NCI-H748 (cell line): Measurements from ENCODE around the gene AURKAIP1.

ENCODE experiments used
- DNase-seq: peaks from one replicate; lab custom pipeline; 2025; ENCODE audit not compliant: unreplicated experiment; lab: John Stamatoyannopoulos, UW

AURKAIP1 gene

GRCh38 chr1:1335283-1335682 lies 39.7 kb downstream of the AURKAIP1 start:
- DNase-seq: no peak

DNA sequence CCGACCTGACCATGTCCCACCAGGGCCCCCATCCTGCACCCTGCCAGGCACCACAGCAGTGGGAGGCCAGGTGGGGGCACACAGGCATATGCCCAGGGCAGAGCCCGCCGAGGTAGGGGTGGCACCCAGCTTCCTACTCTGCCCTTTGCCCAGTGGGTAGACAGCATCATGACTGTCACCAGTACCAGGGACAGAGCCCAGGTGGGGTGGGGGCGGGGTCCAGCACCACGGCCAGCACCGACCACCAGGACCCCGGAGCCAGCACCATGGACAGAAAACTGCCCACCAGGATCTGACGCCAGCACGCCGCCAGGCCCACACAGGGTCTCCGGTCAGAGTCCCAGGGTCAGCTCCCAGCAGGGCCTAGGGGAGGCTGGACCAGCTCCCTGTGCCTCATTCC lies 40.2 kb downstream of the AURKAIP1 start:
- no peak for DNase-seq

DNA sequence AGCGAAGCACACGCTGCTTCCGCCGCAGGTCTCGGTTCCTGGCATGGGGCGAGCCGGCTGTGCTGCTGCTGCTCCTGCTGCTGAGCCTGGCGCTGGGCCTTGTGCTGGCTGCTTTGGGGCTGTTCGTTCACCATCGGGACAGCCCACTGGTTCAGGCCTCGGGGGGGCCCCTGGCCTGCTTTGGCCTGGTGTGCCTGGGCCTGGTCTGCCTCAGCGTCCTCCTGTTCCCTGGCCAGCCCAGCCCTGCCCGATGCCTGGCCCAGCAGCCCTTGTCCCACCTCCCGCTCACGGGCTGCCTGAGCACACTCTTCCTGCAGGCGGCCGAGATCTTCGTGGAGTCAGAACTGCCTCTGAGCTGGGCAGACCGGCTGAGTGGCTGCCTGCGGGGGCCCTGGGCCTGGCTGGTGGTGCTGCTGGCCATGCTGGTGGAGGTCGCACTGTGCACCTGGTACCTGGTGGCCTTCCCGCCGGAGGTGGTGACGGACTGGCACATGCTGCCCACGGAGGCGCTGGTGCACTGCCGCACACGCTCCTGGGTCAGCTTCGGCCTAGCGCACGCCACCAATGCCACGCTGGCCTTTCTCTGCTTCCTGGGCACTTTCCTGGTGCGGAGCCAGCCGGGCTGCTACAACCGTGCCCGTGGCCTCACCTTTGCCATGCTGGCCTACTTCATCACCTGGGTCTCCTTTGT lies 41.3 kb downstream of the AURKAIP1 start:
- no peak for DNase-seq

DNA sequence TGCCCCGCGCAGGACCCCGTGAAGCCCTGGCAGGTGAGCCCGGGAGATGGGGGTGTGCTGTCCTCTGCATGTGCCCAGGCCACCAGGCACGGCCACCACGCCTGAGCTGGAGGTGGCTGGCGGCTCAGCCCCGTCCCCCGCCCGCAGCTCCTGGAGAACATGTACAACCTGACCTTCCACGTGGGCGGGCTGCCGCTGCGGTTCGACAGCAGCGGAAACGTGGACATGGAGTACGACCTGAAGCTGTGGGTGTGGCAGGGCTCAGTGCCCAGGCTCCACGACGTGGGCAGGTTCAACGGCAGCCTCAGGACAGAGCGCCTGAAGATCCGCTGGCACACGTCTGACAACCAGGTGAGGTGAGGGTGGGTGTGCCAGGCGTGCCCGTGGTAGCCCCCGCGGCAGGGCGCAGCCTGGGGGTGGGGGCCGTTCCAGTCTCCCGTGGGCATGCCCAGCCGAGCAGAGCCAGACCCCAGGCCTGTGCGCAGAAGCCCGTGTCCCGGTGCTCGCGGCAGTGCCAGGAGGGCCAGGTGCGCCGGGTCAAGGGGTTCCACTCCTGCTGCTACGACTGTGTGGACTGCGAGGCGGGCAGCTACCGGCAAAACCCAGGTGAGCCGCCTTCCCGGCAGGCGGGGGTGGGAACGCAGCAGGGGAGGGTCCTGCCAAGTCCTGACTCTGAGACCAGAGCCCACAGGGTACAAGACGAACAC lies 42.1 kb downstream of the AURKAIP1 start:
- peak; percentile 8 for DNase-seq

GRCh38 chr1:1332031-1332755 lies 42.8 kb downstream of the AURKAIP1 start:
- no peak for DNase-seq

DNA sequence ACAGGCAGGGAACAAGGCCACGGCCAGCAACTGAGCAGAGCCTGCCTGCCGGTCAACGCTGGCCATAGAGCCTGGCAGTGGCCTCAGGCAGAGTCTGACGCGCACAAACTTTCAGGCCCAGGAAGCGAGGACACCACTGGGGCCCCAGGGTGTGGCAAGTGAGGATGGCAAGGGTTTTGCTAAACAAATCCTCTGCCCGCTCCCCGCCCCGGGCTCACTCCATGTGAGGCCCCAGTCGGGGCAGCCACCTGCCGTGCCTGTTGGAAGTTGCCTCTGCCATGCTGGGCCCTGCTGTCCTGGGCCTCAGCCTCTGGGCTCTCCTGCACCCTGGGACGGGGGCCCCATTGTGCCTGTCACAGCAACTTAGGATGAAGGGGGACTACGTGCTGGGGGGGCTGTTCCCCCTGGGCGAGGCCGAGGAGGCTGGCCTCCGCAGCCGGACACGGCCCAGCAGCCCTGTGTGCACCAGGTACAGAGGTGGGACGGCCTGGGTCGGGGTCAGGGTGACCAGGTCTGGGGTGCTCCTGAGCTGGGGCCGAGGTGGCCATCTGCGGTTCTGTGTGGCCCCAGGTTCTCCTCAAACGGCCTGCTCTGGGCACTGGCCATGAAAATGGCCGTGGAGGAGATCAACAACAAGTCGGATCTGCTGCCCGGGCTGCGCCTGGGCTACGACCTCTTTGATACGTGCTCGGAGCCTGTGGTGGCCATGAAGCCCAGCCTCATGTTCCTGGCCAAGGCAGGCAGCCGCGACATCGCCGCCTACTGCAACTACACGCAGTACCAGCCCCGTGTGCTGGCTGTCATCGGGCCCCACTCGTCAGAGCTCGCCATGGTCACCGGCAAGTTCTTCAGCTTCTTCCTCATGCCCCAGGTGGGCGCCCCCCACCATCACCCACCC lies 43.7 kb downstream of the AURKAIP1 start, which contains the start of gene TAS1R3:
TAS1R3 (plus strand) TSS at position 213 of the 898 bp plus-strand sequence; CDS start at position 279, 66 bp downstream.
- peak; percentile 23 for DNase-seq

DNA sequence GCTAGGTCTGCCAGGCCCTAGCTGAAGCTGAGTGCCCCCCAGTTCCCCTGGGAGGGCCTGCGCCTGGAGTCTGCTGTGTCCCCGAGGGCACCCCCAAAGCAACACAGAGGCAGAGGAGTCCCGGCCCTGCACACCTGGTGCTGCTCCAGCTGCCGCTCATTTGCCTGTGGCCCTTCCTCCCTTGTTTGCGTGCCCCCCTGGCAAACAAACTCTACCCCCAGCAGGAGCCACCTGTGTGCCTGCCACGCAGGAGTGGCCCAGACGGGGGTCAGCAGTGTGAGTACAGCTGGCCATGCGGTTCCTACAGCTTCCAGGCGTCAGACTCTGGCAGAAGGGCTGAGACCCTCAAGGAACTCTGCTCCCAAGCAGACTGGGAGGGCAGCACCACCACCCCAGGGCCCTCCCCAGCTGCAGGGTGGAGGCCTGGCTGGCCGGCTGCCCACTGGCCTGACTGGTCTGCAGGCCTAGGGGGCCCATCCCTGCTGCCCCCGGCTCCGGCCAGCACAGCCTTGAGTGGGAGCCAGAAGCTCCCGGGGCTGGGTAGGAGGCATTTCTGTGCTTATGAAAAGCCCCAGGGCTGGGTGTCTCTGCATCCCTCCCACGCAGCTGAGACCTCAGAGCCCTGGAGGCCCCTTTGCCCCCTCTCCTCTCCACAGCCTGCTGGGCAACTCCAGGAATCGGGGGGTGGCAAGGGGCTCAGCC lies 44.5 kb downstream of the AURKAIP1 start:
- DNase-seq: no peak

DNA sequence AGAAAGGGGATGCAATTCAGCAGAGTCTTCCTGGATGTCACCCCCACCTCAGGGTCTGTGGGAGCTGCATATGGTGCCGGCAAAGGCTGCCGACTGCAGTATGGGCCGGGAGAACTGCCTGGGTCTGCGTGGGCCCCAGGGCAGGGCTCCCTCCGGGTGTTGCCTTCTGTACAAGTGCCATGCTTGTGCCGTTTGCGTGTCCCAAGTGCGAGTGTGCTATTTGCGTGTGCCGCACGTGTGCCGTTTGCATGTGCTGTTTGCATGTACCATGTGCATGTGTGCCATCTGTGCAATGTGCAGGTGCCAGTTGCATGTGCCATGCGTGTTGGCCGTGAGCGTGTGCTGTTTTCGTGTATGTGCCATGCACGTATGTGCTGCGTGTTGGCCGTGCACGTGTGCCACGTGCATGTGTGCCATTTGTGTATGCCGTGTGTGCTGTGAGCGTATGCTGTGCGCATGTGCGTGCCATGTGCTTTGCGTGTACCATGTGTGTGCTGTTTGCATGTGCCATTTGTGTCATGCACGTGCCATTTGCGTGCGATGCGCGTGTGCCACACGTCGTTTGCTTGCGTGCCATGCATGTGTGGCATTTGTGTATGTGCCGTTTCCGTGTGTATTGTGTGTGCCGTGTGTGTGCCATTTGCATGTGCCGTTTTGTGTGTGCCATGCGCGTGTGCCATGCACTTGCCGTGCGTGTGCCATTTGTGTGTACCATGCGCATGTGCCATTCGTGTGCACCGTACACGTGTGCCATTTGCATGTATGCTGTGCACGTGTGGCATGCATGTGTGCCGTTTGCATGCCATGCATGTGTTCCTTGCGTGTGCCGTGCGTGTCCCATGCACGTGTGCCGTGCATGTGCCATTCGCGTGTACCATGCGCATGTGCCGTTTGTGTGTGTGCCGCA lies 45.5 kb downstream of the AURKAIP1 start:
- no peak for DNase-seq

DNA sequence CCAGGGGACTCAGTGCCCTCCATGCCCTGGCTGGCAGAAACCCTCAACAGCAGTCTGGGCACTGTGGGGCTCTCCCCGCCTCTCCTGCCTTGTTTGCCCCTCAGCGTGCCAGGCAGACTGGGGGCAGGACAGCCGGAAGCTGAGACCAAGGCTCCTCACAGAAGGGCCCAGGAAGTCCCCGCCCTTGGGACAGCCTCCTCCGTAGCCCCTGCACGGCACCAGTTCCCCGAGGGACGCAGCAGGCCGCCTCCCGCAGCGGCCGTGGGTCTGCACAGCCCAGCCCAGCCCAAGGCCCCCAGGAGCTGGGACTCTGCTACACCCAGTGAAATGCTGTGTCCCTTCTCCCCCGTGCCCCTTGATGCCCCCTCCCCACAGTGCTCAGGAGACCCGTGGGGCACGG lies 46.8 kb downstream of the AURKAIP1 start:
- no peak for DNase-seq

DNA sequence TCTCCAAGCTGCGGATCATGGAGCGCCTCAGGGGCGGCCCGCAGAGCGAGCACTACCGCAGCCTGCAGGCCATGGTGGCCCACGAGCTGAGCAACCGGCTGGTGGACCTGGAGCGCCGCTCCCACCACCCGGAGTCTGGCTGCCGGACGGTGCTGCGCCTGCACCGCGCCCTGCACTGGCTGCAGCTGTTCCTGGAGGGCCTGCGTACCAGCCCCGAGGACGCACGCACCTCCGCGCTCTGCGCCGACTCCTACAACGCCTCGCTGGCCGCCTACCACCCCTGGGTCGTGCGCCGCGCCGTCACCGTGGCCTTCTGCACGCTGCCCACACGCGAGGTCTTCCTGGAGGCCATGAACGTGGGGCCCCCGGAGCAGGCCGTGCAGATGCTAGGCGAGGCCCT lies 47.7 kb downstream of the AURKAIP1 start:
- no peak for DNase-seq

GRCh38 chr1:1326075-1326605 lies 48.9 kb downstream of the AURKAIP1 start:
- DNase-seq: no peak

DNA sequence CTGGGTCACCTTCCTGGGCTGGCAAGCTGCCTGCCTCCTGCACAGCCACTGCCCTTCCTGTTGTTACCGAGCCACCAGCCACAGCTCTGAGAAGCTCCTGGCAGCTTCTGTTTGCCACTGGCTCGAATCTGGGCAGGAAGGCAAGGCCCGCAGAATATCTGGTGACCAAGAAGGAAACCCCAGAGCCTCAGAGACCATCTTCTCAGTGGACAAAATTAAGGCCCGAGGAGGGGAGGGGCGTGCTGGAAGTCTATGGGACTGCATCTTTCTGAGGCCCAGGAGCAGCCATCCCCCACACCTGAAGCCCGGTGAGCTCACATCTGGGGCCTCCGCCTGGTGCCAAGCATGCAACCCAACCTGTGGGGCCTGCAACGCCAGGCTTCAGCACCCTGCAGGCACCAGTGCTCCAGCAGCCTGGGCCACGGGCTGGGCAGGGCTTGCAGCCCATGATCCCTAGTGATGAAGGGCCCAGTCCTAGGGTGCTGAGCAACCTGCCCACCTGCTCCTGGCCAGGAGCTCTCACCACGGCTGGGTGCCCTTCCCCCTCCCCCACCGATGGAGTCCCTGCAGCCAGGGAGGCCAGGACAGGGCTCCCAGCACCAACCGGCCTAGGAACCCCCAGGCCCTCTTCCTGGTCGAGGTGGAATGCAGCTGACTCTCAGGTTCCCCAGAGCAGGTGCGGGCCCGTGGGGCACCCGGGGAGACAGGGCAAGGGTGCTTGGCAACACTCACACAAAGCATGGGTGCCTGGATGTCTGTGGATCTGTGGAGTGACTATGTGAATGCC lies 49.5 kb downstream of the AURKAIP1 start:
- no peak for DNase-seq

GRCh38 chr1:1324524-1325287 lies 50.3 kb downstream of the AURKAIP1 start, which contains the start of the genes CPTP and INTS11:
CPTP (plus strand) TSS chr1:1324802; CDS start chr1:1326911, 2,109 bp downstream.
INTS11 (minus strand) TSS chr1:1324660; CDS start chr1:1324608, 52 bp downstream.
- DNase-seq: peak; percentile 87

DNA sequence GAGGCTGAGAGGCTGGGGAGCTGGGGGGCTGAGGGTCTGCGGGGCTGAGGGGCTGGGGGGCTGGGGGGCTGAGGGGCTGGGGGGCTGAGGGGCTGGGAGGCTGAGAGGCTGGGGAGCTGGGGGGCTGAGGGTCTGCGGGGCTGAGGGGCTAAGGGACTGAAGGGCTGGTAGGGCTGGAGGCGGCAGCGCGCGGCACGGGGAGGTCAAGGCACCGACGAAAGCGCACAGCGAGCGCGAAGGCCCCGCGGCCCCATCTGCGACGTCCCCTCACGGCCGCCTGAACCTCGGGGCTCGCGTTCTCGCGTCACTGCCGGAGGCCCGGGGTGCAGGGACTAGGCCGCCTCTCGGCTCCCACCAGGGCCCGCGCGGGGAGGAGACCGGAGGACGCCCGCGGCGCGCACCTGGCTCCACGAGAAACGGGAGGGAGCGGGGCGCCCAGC lies 50.9 kb downstream of the AURKAIP1 start:
- no peak for DNase-seq
